ENCODE data around the gene PTPRK. TPM values are rescaled to one million over a fixed set of nuclear protein-coding genes. Genes with fewer than 3 reads are reported as not detected.

Gene PTPRK
- total and polyA plus RNA-seq, 2 of the 13 experiments (the other 11 are each of a cell fraction or from before 2014, with no cell fraction given): 43.6 to 98.3 TPM

GRCh38 chr6:127946388-127946787 is 574.0 kb downstream of the PTPRK start:
- WGBS (ENCODE audit: low lambda C conversion rate): 51% methylated on average over 2 of the region's 2 CpGs
- no peak for FAIRE-seq
- H3K9ac ChIP-seq (ENCODE audit: insufficient read depth, low read depth, low read length): no peak overlapping the region
- no TSS peak for BruUV-seq (replicated peaks)
- H3K36me3 ChIP-seq (replicated peaks in 1 of 2; ENCODE audit: control insufficient read depth in 1 of 2, insufficient read depth in 2 of 2, low read length in 2 of 2): no peaks in the 10 kb centered on the region
- H4K20me1 ChIP-seq (ENCODE audit: insufficient read depth, low read length): no peaks in the 10 kb centered on the region
- intact Hi-C loops (cut with micrococcal nuclease; ENCODE audit: unreplicated experiment): no loop called here
- H3K9me3 ChIP-seq (ENCODE audit: low read length): no peaks in the 10 kb centered on the region
- ChIA-PET POLR2A (no interaction called here), CTCF (ENCODE audit: low intra/inter-chr PET ratio, low total read pairs) (no interaction called here)
- H3K4me2 ChIP-seq (ENCODE audit: low read depth, low read length): no peak overlapping the region
- in situ Hi-C loops (cut with HindIII; ENCODE audit: extremely low pct_ligation_motif_present, low pct_unique_long_range_greater_than_20kb): no loop called here
- no peak overlapping the region for H3K27ac ChIP-seq (ENCODE audit: extremely low read length, insufficient read depth, low read length)
- H3K4me3 ChIP-seq (replicated peaks in 1 of 3; ENCODE audit: insufficient read depth in 1 of 3, low read depth in 2 of 3, low read length in 3 of 3): no peak overlapping the region
- no peak for ATAC-seq
- no peaks in the 10 kb centered on the region for H3K4me1 ChIP-seq (ENCODE audit: insufficient read depth, low read length)
- H3K27me3 ChIP-seq (ENCODE audit: control insufficient read depth in 1 of 2, insufficient read depth in 2 of 2, low read length in 2 of 2): no peaks in the 10 kb centered on the region; a peak in 1 of 5 replicates
- H3K79me2 ChIP-seq (ENCODE audit: insufficient read depth, low read length): no peaks in the 10 kb centered on the region
- no peak for DNase-seq (ENCODE audit: low spot score)
- H2AFZ ChIP-seq (ENCODE audit: low read length): no peak overlapping the region
- TF ChIP-seq KAT8 (CRISPR knock-in tag; IDR thresholded peaks at IDR 0.05) (no peak), NFE2L2 (IDR thresholded peaks at IDR 0.05; ENCODE audit: low read length) (peak; percentile 66), ZNF556 (CRISPR knock-in tag; IDR thresholded peaks at IDR 0.05; ENCODE audit: borderline replicate concordance) (no peak), MAFK (conservative IDR thresholded peaks at IDR 0.05 in 1 of 2, IDR thresholded peaks at IDR 0.05 in 1 of 2; ENCODE audit: low read length in 2 of 2) (peak; percentile 52 to 64), ZNF891 (CRISPR knock-in tag; IDR thresholded peaks at IDR 0.05) (no peak), HOMEZ (CRISPR knock-in tag; IDR thresholded peaks at IDR 0.05; ENCODE audit: low read depth) (no peak), EED (CRISPR knock-in tag; IDR thresholded peaks at IDR 0.05) (no peak), ZNF407 (CRISPR knock-in tag; IDR thresholded peaks at IDR 0.05; ENCODE audit: not compliant biosample characterization) (no peak)

Measured in HepG2 (cell line).